GM12873 (cell line): ENCODE results near the gene TMPRSS9.

Source experiments
- TF ChIP-seq, protein P1 (sequence below): IDR thresholded peaks from 2 replicates; pipeline ENCODE4 v1.5.1; 2012; ENCODE audit warnings: low read depth, mild to moderate bottlenecking, moderate library complexity, low read length, control low read depth; ENCODE audit not compliant: insufficient read depth; ENCODE audit errors: missing control alignments

The TMPRSS9 gene

DNA sequence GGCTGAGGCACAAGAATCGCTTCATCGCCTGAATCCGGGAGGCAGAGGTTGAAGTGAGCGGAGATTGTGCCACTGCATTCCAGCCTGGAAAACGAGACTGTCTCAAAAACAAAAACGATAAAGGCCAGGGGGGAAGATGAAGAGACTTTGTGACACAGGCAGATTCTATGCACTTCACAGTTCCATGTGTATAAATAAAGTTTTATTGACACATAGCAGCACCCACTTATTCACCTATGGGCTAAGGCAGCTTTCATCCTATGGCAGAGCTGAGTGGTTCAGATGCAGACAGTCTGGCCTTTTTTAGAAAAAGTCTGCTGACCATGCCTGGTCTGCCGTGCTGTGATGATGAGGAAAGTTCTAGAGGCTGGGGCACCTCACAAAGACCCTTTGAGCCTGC, 91.1 kb downstream of the TMPRSS9 start:
- TF ChIP-seq, protein P1, sequence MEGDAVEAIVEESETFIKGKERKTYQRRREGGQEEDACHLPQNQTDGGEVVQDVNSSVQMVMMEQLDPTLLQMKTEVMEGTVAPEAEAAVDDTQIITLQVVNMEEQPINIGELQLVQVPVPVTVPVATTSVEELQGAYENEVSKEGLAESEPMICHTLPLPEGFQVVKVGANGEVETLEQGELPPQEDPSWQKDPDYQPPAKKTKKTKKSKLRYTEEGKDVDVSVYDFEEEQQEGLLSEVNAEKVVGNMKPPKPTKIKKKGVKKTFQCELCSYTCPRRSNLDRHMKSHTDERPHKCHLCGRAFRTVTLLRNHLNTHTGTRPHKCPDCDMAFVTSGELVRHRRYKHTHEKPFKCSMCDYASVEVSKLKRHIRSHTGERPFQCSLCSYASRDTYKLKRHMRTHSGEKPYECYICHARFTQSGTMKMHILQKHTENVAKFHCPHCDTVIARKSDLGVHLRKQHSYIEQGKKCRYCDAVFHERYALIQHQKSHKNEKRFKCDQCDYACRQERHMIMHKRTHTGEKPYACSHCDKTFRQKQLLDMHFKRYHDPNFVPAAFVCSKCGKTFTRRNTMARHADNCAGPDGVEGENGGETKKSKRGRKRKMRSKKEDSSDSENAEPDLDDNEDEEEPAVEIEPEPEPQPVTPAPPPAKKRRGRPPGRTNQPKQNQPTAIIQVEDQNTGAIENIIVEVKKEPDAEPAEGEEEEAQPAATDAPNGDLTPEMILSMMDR, result no peak

DNA sequence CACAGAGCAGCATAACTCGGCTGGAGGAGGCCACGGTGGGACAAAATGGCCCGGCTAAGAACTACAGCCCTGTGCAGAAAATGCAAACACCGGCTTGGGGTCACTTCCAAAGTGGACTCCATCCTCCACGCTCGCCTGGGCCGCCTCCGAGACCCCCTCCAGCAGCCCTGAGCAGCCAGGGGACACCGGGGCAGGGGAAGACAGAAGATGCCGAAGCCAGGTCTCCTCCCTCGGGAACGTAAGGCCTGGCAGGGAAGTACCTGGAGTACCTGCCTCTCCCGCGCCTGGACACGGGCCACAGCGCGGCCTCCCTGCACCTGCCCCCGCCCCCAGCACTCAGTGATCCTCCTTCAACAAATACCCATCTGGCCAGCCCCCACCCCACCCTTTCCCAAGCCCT, 91.7 kb downstream of the TMPRSS9 start:
- TF ChIP-seq, protein P1, result no peak

DNA sequence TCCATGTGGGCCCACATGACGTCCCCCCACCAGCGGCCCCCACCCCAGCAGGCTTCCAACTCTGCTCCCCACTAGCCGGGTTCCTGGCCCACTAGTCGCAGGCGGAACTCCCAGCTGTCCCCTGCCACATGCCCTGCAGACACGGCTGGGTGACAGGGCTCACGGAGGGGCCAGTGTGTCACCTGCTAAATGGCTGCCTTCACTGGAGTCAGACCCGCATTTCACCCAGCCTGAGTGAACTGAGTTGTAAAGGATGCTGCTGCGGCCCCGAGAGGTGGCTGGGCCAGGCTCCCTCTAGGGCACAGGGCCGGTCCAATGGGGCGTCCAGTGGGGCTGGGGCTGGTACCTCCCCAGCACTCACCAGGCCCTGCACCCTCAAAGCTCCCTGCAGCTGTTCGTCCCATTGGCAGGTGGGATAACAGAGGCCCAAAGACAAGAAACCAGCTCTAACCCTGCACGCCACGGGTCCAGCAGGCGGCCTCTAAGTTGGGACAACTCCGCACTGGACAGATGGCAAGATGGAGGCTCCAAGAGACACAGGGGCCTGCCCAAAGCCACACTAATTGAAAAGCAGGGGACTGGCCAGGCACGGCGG, 93.5 kb downstream of the TMPRSS9 start:
- TF ChIP-seq, protein P1, result no peak

DNA sequence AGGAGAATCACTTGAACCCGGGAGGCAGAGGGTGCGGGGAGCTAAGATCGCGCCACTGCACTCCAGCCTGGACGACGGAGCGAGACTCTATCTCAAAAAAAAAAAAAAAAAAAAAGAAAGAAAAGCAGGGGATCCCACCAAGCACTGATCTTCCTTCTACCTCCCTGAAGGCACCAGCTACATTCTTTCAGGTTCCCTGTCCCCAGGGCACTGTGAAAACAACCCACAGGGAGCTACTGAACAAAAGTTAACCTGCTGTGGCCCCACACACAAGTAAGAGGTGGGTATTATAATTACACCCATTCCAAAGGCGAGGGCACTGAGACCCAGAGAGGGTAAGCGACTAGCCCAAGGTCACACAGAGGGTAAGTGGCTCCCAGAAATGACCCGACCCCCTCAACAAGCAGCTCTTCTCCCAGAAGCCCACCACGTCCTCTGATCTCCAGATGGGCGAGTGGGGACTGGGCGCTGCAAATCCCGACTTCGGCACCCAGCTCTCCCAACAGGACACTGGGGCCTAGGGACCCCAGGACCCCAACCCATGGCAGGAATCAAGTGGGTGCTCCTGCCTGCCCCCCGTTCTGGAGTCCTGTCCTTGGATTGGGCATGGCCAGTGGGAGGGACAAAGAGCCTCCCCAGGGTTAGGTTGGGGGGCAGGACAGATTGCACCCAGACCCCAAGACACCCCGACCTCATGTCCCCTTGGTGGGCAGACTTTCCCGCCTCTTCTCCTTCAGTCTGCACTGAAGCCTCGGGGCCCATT, 94.3 kb downstream of the TMPRSS9 start:
- TF ChIP-seq, protein P1, result no peak

DNA sequence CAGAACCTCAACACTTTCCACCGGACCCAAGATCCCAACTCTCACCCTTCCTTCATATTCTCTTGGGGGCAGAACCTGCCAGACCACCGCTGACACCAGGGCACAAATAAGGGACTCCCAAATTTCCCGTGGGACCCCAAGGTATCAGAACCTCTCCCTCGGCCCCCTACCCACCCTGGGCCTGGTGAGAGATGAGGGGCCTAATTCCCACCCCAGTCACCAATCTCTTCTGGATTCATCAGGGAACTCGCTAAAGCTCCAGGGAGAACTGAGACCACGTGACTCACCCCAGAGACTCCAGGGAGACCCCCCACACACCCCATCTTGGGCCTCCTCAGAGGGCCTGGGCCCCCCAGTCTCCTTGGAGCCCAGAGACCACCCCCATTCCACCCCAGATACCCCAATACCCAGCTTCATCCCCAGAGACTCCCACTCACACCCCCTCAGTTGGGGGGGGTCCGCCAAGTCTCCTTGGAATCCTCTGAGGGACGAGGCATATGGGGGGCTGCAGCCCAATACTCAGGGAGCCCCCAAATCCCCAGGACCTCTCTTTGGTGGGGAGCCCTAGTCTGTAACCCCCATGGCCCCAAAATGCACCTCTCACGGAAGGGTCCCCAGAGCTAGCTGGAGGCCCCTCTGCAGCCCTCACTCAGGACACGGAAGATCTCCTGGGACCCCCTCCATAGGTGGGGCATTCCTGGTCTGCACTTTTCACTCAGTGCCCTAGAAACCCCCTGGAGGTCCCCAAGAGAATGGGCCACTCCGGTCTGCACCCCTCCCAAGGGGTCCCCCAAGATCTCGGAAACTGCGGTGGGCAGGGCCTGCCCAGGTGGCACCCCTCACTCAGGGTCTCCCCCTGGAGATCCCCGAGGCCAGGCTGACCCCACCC, 95.1 kb downstream of the TMPRSS9 start:
- TF ChIP-seq, protein P1, result no peak

DNA sequence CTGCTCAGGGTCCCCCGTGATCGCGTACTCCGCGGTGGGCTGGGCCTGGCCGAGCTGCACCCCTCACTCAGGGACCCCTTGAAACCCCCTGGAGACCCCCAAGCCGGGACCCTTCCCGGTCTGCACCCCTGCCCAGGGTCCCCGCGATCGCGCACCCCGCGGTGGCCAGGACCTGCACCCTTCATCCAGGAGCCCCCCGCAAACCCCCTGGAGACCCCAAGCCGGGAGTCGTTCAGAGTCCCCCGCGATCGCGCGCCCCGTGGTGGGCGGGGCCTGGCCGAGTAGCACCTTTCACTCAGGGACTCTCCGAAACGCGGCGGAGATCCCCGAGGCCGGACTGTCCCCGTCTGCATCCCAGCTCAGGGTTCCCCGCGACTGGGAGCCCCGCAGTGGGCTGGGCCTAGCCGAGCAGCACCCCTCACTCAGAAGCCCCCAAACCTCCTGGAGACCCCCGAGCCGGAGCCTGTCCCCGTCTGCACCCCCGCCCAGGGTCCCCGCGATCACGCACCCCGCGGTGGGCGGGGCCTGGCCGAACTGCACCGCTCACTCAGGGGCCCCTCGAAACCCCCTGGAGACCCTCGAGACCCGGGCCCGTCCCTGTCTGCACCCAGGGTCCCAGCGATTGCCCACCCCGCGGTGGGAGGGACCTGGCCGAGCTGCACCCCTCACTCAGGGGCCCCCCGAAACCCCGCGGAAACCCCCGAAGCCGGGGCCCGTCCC, 95.9 kb downstream of the TMPRSS9 start:
- TF ChIP-seq, protein P1, result no peak
